Activated CD8-positive, alpha-beta T cell treated with anti-CD3 and anti-CD28 coated beads for 36 hours (primary cell): ENCODE results near the gene UBXN6. TPM values are rescaled to one million over a fixed set of nuclear protein-coding genes. Genes with fewer than 3 reads are reported as not detected.

Experiments used
- ATAC-seq: fragments of 200-7000 bp; cut with Tn5 transposase; one replicate; pipeline ENCODE4 v1.10.0; 2021; ENCODE audit warnings: mild to moderate bottlenecking, moderate library complexity
- CTCF ChIA-PET: fragments of 350-600 bp; sonication (Branson Sonifier 250); formaldehyde crosslinking; loops from one replicate; lab custom pipeline; 2021; ENCODE audit warnings: antibody characterized with exemption; lab: Charles Lee
- POLR2A ChIA-PET: fragments of 350-600 bp; sonication (Branson Sonifier 250); formaldehyde crosslinking; loops from one replicate; lab custom pipeline; 2021; ENCODE audit warnings: antibody characterized with exemption; lab: Charles Lee
- DNase-seq: peaks from one replicate; pipeline ENCODE4 v3.0.0-alpha.2; 2020
- H3K27ac Mint-ChIP-seq: one replicate; pipeline ENCODE4 v1.8.0; 2021; ENCODE audit warnings: mild to moderate bottlenecking, mixed read lengths
- H3K27me3 Mint-ChIP-seq: one replicate; pipeline ENCODE4 v1.8.0; 2021; ENCODE audit warnings: mixed read lengths
- H3K36me3 Mint-ChIP-seq: one replicate; pipeline ENCODE4 v1.8.0; 2021; ENCODE audit warnings: low read depth, mixed read lengths
- H3K4me1 Mint-ChIP-seq: one replicate; pipeline ENCODE4 v1.8.0; 2021; ENCODE audit warnings: low read depth, mixed read lengths
- H3K4me3 Mint-ChIP-seq: one replicate; pipeline ENCODE4 v1.8.0; 2021; ENCODE audit warnings: mild to moderate bottlenecking, moderate library complexity, mixed read lengths
- H3K9me3 Mint-ChIP-seq: one replicate; pipeline ENCODE4 v1.8.0; 2021; ENCODE audit warnings: mixed read lengths
- CTCF ChIP-seq: fragments of 200-600 bp; IDR thresholded peaks from one replicate; pipeline ENCODE4 v1.8.0; 2022; ENCODE audit warnings: antibody characterized with exemption, mild to moderate bottlenecking
- intact Hi-C: fragments of 100-400 bp; cut with micrococcal nuclease; formaldehyde crosslinking; loops from one replicate; pipeline ENCODE4 v1.10.0; 2022
- total RNA-seq, 2 experiments: library from RNA; stranded (reverse); gene quantifications; one replicate each; pipeline ENCODE4 v1.2.3, GENCODE V29; 2021

UBXN6 gene
- total RNA-seq, 2 experiments from 2014 or later: 35.8 to 36.5 TPM

- no peak for TF ChIP-seq CTCF
- ChIA-PET POLR2A (interaction anchor here (0.7 to 1.6 kb wide), 3 partner anchors 12 to 17 kb away, joined by 3 to 6 read pairs (median 3); no protein-coding TSS in a partner anchor), CTCF (no interaction called here)
- DNase-seq (no peak), ATAC-seq (no peak)
- H3K9me3 Mint-ChIP-seq: no peaks in the 10 kb centered on the region
- no peak overlapping the region for H3K27ac Mint-ChIP-seq
- H3K4me3 Mint-ChIP-seq: no peak overlapping the region
- H3K36me3 Mint-ChIP-seq: peaks cover 60% of the 10 kb centered on the region
- intact Hi-C loops: no loop called here
- H3K27me3 Mint-ChIP-seq: no peaks in the 10 kb centered on the region
- H3K4me1 Mint-ChIP-seq: no peaks in the 10 kb centered on the region
Measured at GRCh38 chr19:4428326-4428975, 29.1 kb downstream of the UBXN6 start.

GRCh38 chr19:4425537-4425936 lies 32.1 kb downstream of the UBXN6 start:
- H3K9me3 Mint-ChIP-seq: no peaks in the 10 kb centered on the region

GRCh38 chr19:4423416-4424126 lies 34.0 kb downstream of the UBXN6 start:
- H3K27ac Mint-ChIP-seq: no peak overlapping the region

More at GRCh38 chr19:4425537-4425936, 32.1 kb downstream of the UBXN6 start:
- H3K4me1 Mint-ChIP-seq: peaks cover 2% of the 10 kb centered on the region
- CTCF ChIA-PET: no interaction called here
- POLR2A ChIA-PET: no interaction called here
- no peak overlapping the region for H3K27ac Mint-ChIP-seq
- intact Hi-C loops: no loop called here
- H3K36me3 Mint-ChIP-seq: peaks cover 42% of the 10 kb centered on the region
- ATAC-seq: no peak
- DNase-seq: no peak
- TF ChIP-seq CTCF: no peak
- H3K27me3 Mint-ChIP-seq: no peaks in the 10 kb centered on the region
- H3K4me3 Mint-ChIP-seq: no peak overlapping the region

GRCh38 chr19:4416268-4416667 lies 41.3 kb downstream of the UBXN6 start:
- peaks cover 4% of the 10 kb centered on the region for H3K4me1 Mint-ChIP-seq
- CTCF ChIA-PET: interaction anchor here (0.8 kb wide), 1 partner anchor 12 kb away, joined by 3 read pairs; no protein-coding TSS in a partner anchor
- intact Hi-C loops: no loop called here
- no peaks in the 10 kb centered on the region for H3K27me3 Mint-ChIP-seq
- peaks cover 43% of the 10 kb centered on the region for H3K36me3 Mint-ChIP-seq
- no peak overlapping the region for H3K4me3 Mint-ChIP-seq
- no peaks in the 10 kb centered on the region for H3K9me3 Mint-ChIP-seq
- no peak for ATAC-seq
- TF ChIP-seq CTCF: no peak
- DNase-seq: no peak
- no peak overlapping the region for H3K27ac Mint-ChIP-seq
- POLR2A ChIA-PET: interaction anchor here (1.2 to 5.0 kb wide), 3 partner anchors 8 to 13 kb away, joined by 3 to 24 read pairs (median 6); no protein-coding TSS in a partner anchor

More at GRCh38 chr19:4423416-4424126, 34.0 kb downstream of the UBXN6 start:
- intact Hi-C loops: no loop called here
- CTCF ChIA-PET: no interaction called here
- peaks cover 2% of the 10 kb centered on the region for H3K4me1 Mint-ChIP-seq
- DNase-seq: no peak
- peaks cover 30% of the 10 kb centered on the region for H3K36me3 Mint-ChIP-seq
- no peak for TF ChIP-seq CTCF
- no peaks in the 10 kb centered on the region for H3K27me3 Mint-ChIP-seq
- no peak overlapping the region for H3K4me3 Mint-ChIP-seq
- no peaks in the 10 kb centered on the region for H3K9me3 Mint-ChIP-seq
- ATAC-seq: no peak
- POLR2A ChIA-PET: interaction anchor here (1.3 to 4.0 kb wide), 2 partner anchors 11 to 33 kb away, joined by 4 to 24 read pairs; no protein-coding TSS in a partner anchor

- ATAC-seq (no peak), DNase-seq (no peak)
- peaks cover 4% of the 10 kb centered on the region for H3K4me1 Mint-ChIP-seq
- intact Hi-C loops: no loop called here
- peaks cover 44% of the 10 kb centered on the region for H3K36me3 Mint-ChIP-seq
- CTCF ChIA-PET: no interaction called here
- H3K4me3 Mint-ChIP-seq: no peak overlapping the region
- no peak overlapping the region for H3K27ac Mint-ChIP-seq
- TF ChIP-seq CTCF: no peak
- POLR2A ChIA-PET: interaction anchor here (1.0 to 5.9 kb wide), 4 partner anchors 8 to 125 kb away, joined by 3 to 24 read pairs (median 14); partner anchors contain the start of gene LRG1
- no peaks in the 10 kb centered on the region for H3K27me3 Mint-ChIP-seq
- H3K9me3 Mint-ChIP-seq: no peaks in the 10 kb centered on the region
Measured at GRCh38 chr19:4415352-4415751, 42.2 kb downstream of the UBXN6 start.
